ENCODE data around the gene SPATA22.

DNA sequence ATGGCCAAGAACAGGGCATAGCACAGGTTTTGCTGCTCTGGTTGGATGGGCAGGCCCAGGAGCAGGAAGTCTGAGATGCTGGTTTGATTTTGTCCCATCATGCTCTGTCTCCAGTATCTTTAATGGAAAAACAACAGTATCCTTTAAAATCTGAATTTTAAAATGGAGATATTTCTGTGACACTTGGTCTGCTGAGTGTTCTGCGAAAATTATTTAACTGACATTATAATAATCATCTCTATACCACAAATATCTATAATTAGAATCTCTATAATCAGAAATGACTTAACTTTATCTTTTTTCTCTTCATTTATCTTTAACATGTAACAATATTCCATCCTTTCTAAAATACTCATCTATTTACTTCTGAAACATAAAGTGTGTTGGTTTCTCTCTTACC, 73.3 kb downstream of the SPATA22 start, which contains the start of gene OR1E1:
- TF ChIP-seq CTCF (IDR thresholded peaks at IDR 0.05) (no peak), POLR2A (IDR thresholded peaks at IDR 0.05) (no peak)
